SH-SY5Y (cell line): ENCODE results near the gene FAM20A.

Source experiments
- GATA2 ChIP-seq: IDR thresholded peaks from 2 replicates; pipeline ENCODE4 v1.6.1; 2011; ENCODE audit warnings: mild to moderate bottlenecking, low read depth, low read length
- GATA3 ChIP-seq: IDR thresholded peaks from 2 replicates; pipeline ENCODE4 v1.6.1; 2011; ENCODE audit warnings: low read depth, mild to moderate bottlenecking, low read length, moderate library complexity

GRCh38 chr17:68577497-68577821 is 23.7 kb downstream of the FAM20A start:
- TF ChIP-seq GATA2 = no peak
- no peak for TF ChIP-seq GATA3
